ENCODE results near the gene ORMDL2.

ORMDL2 gene

GRCh38 chr12:55822228-55822627 is 4.4 kb downstream of the ORMDL2 start:
- TF ChIP-seq CTCF (IDR thresholded peaks at IDR 0.05; ENCODE audit: control insufficient read depth, insufficient read depth, low read depth, low read length, missing control alignments) = peak; percentile 32
- no peak for DNase-seq (ENCODE audit: low read depth)
- no peak overlapping the region for H3K4me3 ChIP-seq (ENCODE audit: control insufficient read depth, low read depth, low read length)

- DNase-seq (ENCODE audit: low read depth) = no peak
- no peak overlapping the region for H3K4me3 ChIP-seq (ENCODE audit: control insufficient read depth, low read depth, low read length)
- TF ChIP-seq CTCF (IDR thresholded peaks at IDR 0.05; ENCODE audit: control insufficient read depth, insufficient read depth, low read depth, low read length, missing control alignments) = no peak
Observed at GRCh38 chr12:55823419-55823818, 5.6 kb downstream of the ORMDL2 start.

DNA sequence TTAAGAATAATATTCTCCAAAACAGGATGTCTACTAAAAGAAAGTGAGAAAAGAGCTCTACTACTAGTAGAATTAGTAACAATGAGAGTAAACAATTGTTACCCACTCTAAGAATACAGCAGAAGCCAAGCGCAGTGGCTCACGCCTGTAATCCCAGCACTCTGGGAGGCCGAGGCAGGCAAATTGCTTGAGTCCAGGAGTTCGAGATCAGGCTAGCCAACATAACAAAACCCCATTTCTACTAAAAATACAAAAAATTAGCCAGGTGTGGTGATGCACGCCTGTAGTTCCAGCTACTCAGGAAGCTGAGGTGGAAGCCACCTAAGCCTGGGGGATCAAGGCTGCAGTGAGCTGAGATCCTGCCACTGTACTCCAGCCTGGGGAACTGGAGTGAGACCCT is 6.9 kb downstream of the ORMDL2 start:
- no peak overlapping the region for H3K4me3 ChIP-seq (ENCODE audit: control insufficient read depth, low read depth, low read length)
- TF ChIP-seq CTCF (IDR thresholded peaks at IDR 0.05; ENCODE audit: control insufficient read depth, insufficient read depth, low read depth, low read length, missing control alignments) = no peak
- DNase-seq (ENCODE audit: low read depth) = no peak

GRCh38 chr12:55827806-55828205 is 10.0 kb downstream of the ORMDL2 start:
- no peak overlapping the region for H3K4me3 ChIP-seq (ENCODE audit: control insufficient read depth, low read depth, low read length)
- no peak for DNase-seq (ENCODE audit: low read depth)
- no peak for TF ChIP-seq CTCF (IDR thresholded peaks at IDR 0.05; ENCODE audit: control insufficient read depth, insufficient read depth, low read depth, low read length, missing control alignments)

- no peak for DNase-seq (ENCODE audit: low read depth)
- peak overlapping the region; percentile 77; the same call in 1 of the 2 replicates for H3K4me3 ChIP-seq (ENCODE audit: control insufficient read depth, low read depth, low read length)
- TF ChIP-seq CTCF (IDR thresholded peaks at IDR 0.05; ENCODE audit: control insufficient read depth, insufficient read depth, low read depth, low read length, missing control alignments) = no peak
Observed at GRCh38 chr12:55828357-55828756, 10.5 kb downstream of the ORMDL2 start.

- no peak for DNase-seq (ENCODE audit: low read depth)
- peak overlapping the region; percentile 77 for H3K4me3 ChIP-seq (ENCODE audit: control insufficient read depth, low read depth, low read length)
- no peak for TF ChIP-seq CTCF (IDR thresholded peaks at IDR 0.05; ENCODE audit: control insufficient read depth, insufficient read depth, low read depth, low read length, missing control alignments)
Observed at GRCh38 chr12:55829967-55830600, 12.2 kb downstream of the ORMDL2 start.
